GM19328 (cell line): ENCODE data around the gene CST1.
"Not testable (repeated sequence)": the region's sequence is repeated elsewhere in the genome, so short reads cannot be mapped to it uniquely, and the experiment has no call there.

Experiments used
- ATAC-seq: cut with Tn5 transposase; IDR thresholded peaks from one replicate; pipeline ENCODE4 v1.9.1; 2021; ENCODE audit warnings: mild to moderate bottlenecking, moderate library complexity; ENCODE audit not compliant: unreplicated experiment

CST1 gene, protein sequence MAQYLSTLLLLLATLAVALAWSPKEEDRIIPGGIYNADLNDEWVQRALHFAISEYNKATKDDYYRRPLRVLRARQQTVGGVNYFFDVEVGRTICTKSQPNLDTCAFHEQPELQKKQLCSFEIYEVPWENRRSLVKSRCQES

DNA sequence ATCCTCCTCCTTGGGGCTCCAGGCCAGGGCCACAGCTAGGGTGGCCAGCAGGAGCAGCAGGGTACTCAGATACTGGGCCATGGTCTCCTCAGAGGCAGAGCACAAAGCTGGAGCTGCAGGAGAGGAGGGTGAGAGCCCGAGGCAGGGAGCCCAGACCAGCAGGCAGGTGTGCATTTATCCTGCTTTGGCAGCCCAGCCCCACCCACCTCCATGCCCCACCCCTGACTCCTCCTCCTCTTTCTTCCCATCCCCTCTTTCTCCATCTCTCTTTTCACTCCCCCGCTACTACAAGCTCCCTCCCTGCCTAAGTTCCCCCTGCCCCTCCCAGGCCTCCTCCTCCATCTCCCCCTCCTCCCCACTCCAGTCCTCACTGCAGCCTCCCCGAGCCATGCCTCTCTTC, at the start of gene CST1:
Gene CST1 (minus strand): TSS at position 150 of the 400 bp plus-strand sequence. CDS start 69 bp downstream, at position 81.
- ATAC-seq, result not testable (repeated sequence)

DNA sequence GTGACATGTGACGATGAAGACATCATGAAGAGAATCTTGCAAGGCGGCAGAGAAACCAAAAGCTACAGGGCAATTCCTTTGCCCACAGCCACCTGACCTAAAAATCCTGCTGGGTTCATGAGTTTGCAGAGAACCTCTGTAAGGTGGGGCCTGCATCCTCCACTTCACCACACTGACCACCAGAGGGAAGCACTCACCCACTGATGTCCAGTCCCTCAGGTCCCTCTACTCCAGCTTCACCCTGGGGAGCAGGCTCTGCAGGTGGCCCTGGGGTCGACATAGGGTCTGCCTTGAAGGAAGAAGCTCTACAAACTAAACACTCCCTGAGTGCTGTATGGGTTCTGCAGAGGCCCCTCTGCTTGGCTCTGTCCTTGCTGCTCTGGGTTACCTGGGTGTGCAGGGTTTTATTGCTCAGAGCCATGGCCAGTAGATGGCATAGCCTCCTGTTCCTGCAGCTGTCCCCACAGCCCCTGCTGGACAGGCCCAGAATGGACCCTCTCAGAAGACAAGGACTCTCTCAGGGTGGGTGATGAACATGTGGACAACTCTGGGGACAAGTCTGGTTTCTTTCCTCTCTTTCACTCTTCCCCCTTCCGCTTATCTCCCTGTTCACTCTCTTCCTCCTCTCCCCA, 48.6 kb upstream of the CST1 start:
- not testable (repeated sequence) for ATAC-seq

GRCh38 chr20:23795526-23795925, 44.8 kb upstream of the CST1 start:
- ATAC-seq, result no peak

- no peak for ATAC-seq
Measured at GRCh38 chr20:23794841-23795240, 44.1 kb upstream of the CST1 start.

DNA sequence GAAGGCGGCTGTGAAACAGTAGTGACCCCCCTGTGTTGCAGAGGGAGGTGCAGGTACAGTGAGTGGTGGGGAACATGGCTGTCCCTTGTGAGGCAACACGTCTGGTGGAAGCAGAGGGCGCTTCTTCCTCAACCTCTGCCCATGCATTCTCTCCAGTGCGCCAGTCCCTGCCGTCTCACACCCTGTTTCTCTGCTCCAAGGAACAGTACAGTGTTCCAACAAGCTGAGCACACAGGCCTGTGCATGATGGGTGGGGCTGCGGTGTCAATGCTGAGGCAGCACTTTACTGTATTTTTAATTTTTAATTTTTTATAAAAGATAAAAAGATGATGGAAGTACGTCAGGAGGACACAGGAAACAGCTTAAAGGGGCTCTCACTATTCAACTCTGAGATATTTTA, 43.3 kb upstream of the CST1 start:
- ATAC-seq, result no peak

DNA sequence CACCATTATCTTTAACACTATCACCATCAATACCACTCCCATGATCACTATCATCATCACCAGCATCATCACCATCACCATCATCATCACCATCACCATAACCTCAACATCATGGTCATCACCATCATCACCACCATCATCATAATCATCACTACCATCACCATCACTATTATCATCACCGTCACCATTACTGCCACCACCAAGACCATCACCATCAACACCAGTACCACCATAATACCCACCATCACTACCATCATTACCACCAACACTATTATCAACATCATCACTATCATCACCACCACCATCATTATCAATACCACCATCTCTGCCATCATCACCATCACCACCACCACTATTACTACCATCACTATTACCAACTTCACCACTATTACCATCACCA, 32.7 kb upstream of the CST1 start:
- ATAC-seq, result no peak

- no peak for ATAC-seq
Measured at GRCh38 chr20:23782366-23782983, 31.7 kb upstream of the CST1 start.

- not testable (repeated sequence) for ATAC-seq
Measured at GRCh38 chr20:23778676-23779075, 27.9 kb upstream of the CST1 start.

DNA sequence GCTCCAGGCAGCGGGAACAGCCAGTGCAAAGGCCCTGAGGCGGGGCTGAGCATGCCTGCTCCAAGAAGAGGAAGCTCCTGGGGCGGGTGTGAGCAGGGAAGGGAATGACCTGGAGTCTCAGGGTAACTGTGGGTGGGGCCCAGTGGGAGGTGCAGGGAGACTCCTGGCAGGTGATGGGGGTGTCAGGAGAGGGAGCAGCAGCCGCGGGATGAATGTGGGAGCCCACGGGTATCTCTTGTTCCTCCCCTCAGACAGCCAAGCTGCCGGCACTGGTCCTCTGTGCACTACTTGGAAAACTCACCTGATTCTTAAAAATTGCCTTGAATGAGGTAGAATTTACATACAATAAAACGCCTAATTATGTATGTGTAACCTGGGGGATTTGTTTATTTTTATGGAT, 26.6 kb upstream of the CST1 start:
- ATAC-seq, result not testable (repeated sequence)

GRCh38 chr20:23776067-23776771, 25.5 kb upstream of the CST1 start:
- no peak for ATAC-seq

DNA sequence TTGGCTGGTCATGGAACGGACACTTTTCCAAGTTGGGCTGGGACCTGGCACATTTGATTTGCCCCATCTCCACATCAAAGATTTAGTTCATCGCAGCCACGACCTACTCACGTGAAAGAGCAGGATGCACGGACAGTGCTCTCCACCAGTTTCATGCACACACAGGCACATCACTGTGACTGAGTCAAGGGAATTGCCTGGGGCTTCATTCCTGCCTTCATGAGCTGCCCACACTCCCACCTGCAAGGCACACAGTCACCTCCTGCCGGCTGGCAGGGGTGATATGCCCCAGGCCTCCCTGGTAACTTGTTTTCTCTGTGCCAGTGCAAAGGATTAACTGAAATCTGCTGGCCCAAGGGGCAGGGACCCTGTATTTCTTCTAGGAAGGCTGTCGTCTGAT, 23.3 kb upstream of the CST1 start:
- ATAC-seq, result no peak

- no peak for ATAC-seq
Measured at GRCh38 chr20:23773579-23773978, 22.8 kb upstream of the CST1 start.

DNA sequence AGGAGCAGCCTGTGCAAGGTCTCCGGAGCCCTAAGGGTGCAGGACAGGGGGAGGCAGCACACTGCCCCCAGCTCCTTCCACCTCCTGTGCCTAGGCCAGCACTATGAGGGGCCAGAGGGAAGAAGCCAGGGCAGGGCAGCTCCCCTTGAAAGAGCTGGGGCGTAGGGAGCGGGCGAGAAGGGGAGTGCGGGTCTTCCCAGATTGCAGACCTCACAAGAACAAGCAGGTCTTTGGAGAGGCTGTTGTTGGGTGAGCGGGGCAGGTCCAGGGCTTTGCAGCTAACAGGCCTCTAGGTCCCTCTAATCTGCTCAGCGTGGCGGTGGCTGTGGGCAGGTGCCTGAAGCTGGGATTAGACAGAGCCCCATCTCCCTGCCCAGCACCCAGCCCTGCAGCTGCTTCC, 22.4 kb upstream of the CST1 start:
- no peak for ATAC-seq

- ATAC-seq, result no peak
Measured at GRCh38 chr20:23772074-23772473, 21.3 kb upstream of the CST1 start.

DNA sequence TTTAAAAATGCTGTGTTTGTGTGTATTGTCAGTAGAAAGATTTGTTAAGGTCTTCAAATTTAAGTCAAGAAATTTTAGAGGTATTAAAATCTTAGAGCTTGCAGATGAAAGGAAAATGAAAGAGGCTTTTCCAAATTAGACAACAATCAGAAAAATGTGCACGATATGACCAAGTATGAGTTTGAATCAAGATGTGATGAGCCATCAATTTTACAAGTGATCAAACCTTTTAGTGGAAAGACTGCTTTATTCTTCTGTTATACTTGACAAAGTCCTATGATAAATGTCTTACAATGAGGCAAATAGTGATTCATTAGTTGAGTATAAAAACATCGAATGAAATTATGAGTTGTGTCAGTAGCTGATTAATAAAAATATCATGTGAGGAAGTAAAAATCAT, 19.6 kb upstream of the CST1 start:
- no peak for ATAC-seq

- not testable (repeated sequence) for ATAC-seq
Measured at GRCh38 chr20:23768520-23768919, 17.8 kb upstream of the CST1 start.

DNA sequence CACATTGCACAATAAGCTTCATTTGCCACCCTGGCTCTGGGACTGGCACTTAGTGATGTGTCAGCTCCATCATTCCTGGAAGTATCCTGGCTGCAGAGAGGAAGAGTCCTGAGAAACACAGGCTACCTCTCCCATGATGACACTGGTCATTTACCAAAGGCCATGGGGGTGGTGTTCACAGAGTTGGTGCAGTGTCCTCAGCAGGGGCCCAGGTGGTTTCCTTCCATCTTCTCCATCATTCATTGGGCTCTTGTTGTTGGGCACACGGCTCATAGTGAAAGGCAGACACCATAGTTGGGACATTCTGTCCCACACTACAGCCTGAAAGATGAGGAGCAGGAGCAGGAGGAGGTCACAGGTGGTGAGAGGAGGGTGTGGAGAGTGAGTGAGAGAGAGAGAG, 15.8 kb upstream of the CST1 start:
- no peak for ATAC-seq

GRCh38 chr20:23765578-23765977, 14.8 kb upstream of the CST1 start:
- no peak for ATAC-seq

DNA sequence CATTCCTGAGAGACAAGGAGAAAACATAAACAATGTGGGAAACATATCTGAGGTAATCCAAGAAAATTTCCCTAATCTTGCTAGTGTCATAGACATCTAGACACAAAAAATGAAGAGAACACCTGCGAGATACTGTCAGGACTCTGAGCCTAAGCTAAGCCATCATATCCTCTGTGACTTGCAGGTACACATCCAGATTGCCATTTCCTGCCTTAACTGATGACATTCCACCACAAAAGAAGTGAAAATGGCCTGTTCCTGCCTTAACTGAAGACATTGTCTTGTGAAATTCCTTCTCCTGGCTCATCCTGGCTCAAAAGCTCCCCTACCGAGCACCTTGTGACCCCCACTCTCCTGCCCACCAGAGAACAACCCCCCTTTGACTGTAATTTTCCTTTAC, 13.9 kb upstream of the CST1 start:
- ATAC-seq, result not testable (repeated sequence)

GRCh38 chr20:23763345-23763744, 12.6 kb upstream of the CST1 start:
- no peak for ATAC-seq

- ATAC-seq, result no peak
Measured at GRCh38 chr20:23759306-23759940, 8.7 kb upstream of the CST1 start.
